WERI-Rb-1 (cell line): Measurements from ENCODE around the gene PAXX.

Experiments used
- DNase-seq: peaks from one replicate; pipeline ENCODE4 v3.0.0-alpha.2; 2020
- H3K27ac ChIP-seq: fragments of 250-450 bp; sonication (Bioruptor Pico); 2 replicates; pipeline ENCODE4 v1.5.1; 2020; ENCODE audit warnings: mild to moderate bottlenecking, moderate library complexity
- H3K27me3 ChIP-seq: fragments of 250-450 bp; sonication (Bioruptor Pico); 2 replicates; pipeline ENCODE4 v1.5.1; 2021; ENCODE audit warnings: mild to moderate bottlenecking, low read depth, moderate library complexity; ENCODE audit not compliant: insufficient read depth, severe bottlenecking
- H3K36me3 ChIP-seq: fragments of 250-450 bp; sonication (Bioruptor Pico); 2 replicates; pipeline ENCODE4 v1.5.1; 2020; ENCODE audit warnings: mild to moderate bottlenecking, moderate library complexity
- H3K4me3 ChIP-seq: 2 replicates; pipeline ENCODE4 v1.5.1; 2011; ENCODE audit warnings: low read depth, mild to moderate bottlenecking, control low read depth, low read length
- H3K9me3 ChIP-seq: fragments of 250-450 bp; sonication (Bioruptor Pico); 2 replicates; pipeline ENCODE4 v1.5.1; 2021; ENCODE audit warnings: mild to moderate bottlenecking, moderate library complexity; ENCODE audit not compliant: severe bottlenecking
- TF ChIP-seq, protein P1 (sequence below): IDR thresholded peaks from 2 replicates; pipeline ENCODE4 v1.5.1; 2011; ENCODE audit warnings: low read depth, mild to moderate bottlenecking, control low read depth, inconsistent platforms, low read length

The PAXX gene

DNA sequence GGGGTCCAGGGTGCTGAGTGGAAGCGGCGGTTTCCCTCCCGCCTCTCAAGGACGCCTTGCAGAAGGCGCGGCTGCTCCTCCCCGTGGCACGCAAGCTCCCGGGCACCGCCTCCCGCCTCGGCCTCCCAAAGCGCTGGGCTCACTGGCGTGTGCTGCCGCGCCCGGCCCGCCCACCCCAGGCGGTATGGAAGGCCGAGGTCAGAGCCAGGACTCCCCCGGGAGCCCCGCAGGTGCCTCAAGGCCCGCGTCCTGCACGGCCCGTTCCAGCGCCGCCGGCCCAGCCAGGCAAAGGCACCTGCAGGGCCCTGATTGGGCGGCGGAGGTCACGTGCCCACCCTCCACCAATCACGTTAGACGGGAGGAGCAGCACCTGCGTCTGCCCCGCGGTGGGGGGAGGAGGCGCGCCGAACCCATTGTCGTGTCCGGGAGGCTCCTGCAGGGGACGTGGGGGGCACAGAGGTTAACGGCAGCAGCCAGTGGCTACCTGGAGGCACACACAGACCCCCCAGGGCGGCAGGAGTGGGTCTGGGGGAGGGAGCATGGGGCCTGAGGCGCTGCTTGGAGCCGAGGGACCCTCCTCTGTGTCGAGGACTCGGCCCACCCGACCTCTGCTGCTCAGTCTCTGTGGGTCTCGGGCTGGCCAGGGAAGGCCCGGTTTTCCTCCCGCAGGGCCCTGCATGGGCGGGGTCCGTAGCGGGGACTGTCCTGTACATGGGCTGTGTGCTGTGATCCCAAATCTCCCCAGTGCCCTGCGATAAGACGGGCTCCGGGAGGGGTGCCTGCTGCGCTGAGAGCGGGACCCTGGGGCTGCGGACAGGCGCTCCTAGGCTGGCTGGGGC, 42.2 kb upstream of the PAXX start:
- TF ChIP-seq, protein P1, sequence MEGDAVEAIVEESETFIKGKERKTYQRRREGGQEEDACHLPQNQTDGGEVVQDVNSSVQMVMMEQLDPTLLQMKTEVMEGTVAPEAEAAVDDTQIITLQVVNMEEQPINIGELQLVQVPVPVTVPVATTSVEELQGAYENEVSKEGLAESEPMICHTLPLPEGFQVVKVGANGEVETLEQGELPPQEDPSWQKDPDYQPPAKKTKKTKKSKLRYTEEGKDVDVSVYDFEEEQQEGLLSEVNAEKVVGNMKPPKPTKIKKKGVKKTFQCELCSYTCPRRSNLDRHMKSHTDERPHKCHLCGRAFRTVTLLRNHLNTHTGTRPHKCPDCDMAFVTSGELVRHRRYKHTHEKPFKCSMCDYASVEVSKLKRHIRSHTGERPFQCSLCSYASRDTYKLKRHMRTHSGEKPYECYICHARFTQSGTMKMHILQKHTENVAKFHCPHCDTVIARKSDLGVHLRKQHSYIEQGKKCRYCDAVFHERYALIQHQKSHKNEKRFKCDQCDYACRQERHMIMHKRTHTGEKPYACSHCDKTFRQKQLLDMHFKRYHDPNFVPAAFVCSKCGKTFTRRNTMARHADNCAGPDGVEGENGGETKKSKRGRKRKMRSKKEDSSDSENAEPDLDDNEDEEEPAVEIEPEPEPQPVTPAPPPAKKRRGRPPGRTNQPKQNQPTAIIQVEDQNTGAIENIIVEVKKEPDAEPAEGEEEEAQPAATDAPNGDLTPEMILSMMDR, result peak; percentile 52
- H3K27ac ChIP-seq, result peak overlapping the region; percentile 86

DNA sequence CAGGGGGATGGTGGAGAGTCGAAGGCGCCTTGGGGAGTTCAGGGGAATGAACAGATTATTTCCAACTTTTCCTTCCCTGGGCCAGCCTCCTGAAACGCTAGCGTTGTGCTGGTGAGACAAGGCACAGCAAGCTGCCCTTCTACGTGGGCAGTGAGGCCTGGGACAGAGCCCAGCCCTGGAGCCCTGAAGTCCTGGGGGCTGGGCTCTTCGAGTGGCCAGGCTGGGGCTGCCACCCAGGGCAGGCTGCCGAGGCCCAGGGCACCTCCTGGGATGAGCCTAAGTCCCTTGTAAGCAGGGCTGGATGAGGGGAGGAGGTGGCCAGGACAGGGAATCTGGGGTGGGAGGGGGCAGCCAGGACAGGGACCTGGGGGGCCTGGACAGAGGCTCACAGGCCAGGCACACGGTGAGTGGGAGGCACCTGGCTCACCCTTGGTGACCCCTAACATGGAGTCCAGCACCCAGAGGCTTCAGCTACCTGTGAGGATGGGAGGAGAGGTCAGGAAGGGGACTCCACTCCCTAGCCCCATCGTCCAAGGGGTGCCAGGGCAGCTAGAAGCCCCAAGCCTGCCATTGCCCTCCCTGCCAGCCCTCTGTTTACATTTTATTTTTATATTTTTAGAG, 41.5 kb upstream of the PAXX start:
- Histone ChIP-seq H3K9me3 (no peaks in the 10 kb centered on the region), H3K27ac (peak overlapping the region; percentile 86), H3K4me3 (peak overlapping the region; percentile 76), H3K36me3 (no peaks in the 10 kb centered on the region), H3K27me3 (no peaks in the 10 kb centered on the region)
- DNase-seq, result no peak
- TF ChIP-seq, protein P1, result no peak

More for the DNA sequence above, 42.2 kb upstream of the PAXX start:
- H3K27me3 ChIP-seq, result no peaks in the 10 kb centered on the region
- no peaks in the 10 kb centered on the region for H3K9me3 ChIP-seq
- no peaks in the 10 kb centered on the region for H3K36me3 ChIP-seq
- DNase-seq, result peak; percentile 98
- peak overlapping the region; percentile 76 for H3K4me3 ChIP-seq

DNA sequence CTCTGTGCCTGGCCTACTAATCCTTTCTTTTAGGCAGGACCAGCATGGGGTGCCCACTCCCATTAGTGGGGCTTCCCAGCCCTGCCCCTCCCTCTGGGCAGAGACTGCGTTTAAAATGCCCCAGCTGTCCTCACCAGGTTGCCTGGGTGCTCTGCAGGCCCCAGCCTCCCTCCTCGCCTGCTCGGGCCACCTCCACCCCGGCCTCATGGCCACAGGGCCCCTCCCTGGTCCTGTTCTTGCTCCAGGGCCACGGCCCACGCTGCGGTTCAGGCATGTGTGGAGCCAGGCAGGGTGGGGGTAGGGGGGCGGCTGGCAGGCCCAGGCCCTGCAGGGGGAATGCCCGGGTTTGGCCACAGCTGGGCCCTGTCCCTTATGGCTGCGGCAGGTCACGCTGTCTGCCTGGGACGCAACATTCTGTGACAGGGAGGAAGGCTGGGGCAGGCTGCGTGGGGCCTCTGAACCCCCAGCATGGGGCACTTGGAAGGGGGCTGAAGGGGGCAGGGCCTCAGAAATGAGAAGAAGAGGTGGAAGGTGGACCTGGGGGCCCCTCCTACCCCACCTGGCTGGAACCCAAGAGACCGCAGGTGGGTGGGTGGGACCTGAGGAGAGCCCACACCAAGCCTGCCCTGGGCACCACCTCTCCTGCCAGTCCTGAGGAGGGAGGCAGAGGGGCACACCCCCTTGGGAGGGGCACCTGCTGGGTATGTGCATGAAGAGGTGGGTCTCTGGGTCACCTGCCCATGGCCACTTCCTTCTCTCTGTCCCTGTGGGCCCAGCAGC, 40.5 kb upstream of the PAXX start, which contains the start of gene LCN12:
Gene LCN12 (plus strand): TSS at position 733 of the 780 bp plus-strand sequence. CDS start 55 bp downstream, outside the sequence.
- H3K36me3 ChIP-seq, result no peaks in the 10 kb centered on the region
- H3K27me3 ChIP-seq, result no peaks in the 10 kb centered on the region
- no peak within 1 kb of the TSS for H3K4me3 ChIP-seq
- TF ChIP-seq, protein P1, result no peak
- H3K9me3 ChIP-seq, result no peaks in the 10 kb centered on the region
- H3K27ac ChIP-seq, result no peak within 1 kb of the TSS
- no peak for DNase-seq

DNA sequence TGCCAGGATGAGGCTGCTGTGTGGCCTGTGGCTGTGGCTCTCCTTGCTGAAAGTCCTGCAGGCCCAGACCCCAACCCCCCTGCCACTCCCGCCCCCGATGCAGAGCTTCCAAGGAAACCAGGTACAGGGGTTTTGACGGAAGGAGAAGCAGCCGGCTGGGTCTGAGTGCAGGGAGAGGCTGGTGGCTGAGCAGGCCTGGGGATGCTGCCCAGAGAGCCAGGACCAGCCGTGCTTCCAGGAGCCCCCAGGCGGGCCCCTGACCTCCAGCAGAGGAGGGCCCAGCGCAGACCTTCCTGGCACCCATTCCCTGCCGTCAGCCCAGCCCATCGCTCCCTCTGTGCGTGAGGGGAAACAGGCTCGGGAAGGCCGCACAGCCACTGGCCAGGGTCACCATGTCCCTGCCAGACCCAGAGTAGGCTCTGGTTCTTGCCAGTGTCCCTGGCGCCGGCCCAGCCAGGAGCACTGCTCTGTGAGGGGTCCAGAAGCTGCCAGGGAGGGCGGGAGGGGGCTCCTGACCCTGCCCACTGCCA, 39.8 kb upstream of the PAXX start:
- H3K9me3 ChIP-seq, result no peaks in the 10 kb centered on the region
- H3K36me3 ChIP-seq, result no peaks in the 10 kb centered on the region
- H3K27ac ChIP-seq, result no peak overlapping the region
- DNase-seq, result no peak
- H3K4me3 ChIP-seq, result no peak overlapping the region
- TF ChIP-seq, protein P1, result no peak
- H3K27me3 ChIP-seq, result no peaks in the 10 kb centered on the region

DNA sequence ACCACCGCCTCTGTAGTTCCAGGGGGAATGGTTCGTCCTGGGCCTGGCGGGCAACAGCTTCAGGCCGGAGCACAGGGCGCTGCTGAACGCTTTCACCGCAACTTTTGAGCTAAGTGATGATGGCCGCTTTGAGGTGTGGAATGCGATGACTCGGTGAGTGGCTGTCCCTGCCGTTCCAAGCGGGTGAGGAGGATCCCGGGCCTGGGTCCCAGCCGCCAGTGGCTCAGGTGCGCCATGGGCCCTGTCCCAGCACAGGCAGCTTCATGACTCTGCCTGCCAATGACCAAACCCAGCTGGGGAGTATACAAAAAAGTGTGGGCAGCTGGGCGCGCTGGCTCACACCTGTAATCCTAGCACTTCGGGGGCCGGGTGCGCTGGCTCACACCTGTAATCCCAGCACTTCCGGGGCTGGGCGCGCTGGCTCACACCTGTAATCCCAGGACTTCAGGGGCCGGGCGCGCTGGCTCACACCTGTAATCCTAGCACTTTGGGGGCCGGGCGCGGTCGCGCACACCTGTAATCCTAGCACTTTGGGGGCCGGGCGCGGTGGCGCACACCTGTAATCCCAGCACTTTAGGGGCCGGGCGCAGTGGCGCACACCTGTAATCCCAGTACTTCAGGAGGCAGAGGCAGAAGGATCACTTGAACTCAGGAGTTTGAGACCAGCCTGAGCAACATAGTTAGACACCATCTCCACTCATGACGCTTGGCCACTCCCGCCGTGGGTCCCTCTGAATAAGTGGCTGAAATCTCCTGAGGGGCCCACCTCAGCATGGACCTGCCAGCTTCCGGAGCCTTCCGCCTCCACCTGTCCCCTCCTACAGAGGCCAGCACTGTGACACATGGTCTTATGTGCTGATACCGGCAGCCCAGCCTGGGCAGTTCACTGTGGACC, 39.1 kb upstream of the PAXX start:
- TF ChIP-seq, protein P1, result no peak
- Histone ChIP-seq H3K9me3 (no peaks in the 10 kb centered on the region), H3K36me3 (no peaks in the 10 kb centered on the region), H3K4me3 (no peak overlapping the region), H3K27me3 (no peaks in the 10 kb centered on the region), H3K27ac (no peak overlapping the region)
- no peak for DNase-seq
